Osteoblast (primary cell): ENCODE measurements around the gene PNLIPRP2. TPM values are rescaled to one million over a fixed set of nuclear protein-coding genes. Genes with fewer than 3 reads are reported as not detected.
A peak's percentile ranks its signal among the peaks of the same experiment; 100 is the strongest.

Source experiments
- DNase-seq: peaks from one replicate; pipeline ENCODE4 v3.0.0; 2011; ENCODE audit warnings: low spot score, mixed read lengths; ENCODE audit not compliant: insufficient read length; ENCODE audit errors: missing footprints
- H2AFZ ChIP-seq: 2 replicates; pipeline ENCODE4 v1.6.0; 2011; ENCODE audit warnings: mild to moderate bottlenecking, low read length
- H3K27ac ChIP-seq: 2 replicates; pipeline ENCODE4 v1.5.1; 2011; ENCODE audit warnings: mild to moderate bottlenecking, low read depth, low read length, moderate library complexity
- H3K27me3 ChIP-seq: 2 replicates; pipeline ENCODE4 v1.6.0; 2012; ENCODE audit warnings: mild to moderate bottlenecking, control low read depth, inconsistent platforms, low read length, moderate library complexity; ENCODE audit not compliant: insufficient read depth
- H3K36me3 ChIP-seq: 2 replicates; pipeline ENCODE4 v1.5.1; 2011; ENCODE audit warnings: mild to moderate bottlenecking, low read length, control low read depth, moderate library complexity; ENCODE audit not compliant: insufficient read depth
- H3K4me1 ChIP-seq: 2 replicates; pipeline ENCODE4 v1.5.1; 2011; ENCODE audit warnings: mild to moderate bottlenecking, low read length, control low read depth, moderate library complexity; ENCODE audit not compliant: insufficient read depth
- H3K4me2 ChIP-seq: 2 replicates; pipeline ENCODE4 v1.6.0; 2011; ENCODE audit warnings: mild to moderate bottlenecking, low read length; ENCODE audit not compliant: insufficient read depth
- H3K4me3 ChIP-seq: fragments of 200-600 bp; sonication (generic); 3 replicates; pipeline ENCODE4 v1.5.1; 2012; ENCODE audit warnings: mild to moderate bottlenecking, low read length, inconsistent platforms; ENCODE audit not compliant: insufficient read depth
- H3K79me2 ChIP-seq: 2 replicates; pipeline ENCODE4 v1.6.0; 2012; ENCODE audit warnings: mild to moderate bottlenecking, low read length, control low read depth, inconsistent platforms; ENCODE audit not compliant: insufficient read depth
- H3K9me3 ChIP-seq: 2 replicates; pipeline ENCODE4 v1.5.1; 2011; ENCODE audit warnings: low read depth, low read length, control low read depth
- H4K20me1 ChIP-seq: 2 replicates; pipeline ENCODE4 v1.6.0; 2012; ENCODE audit warnings: mild to moderate bottlenecking, low read length, control low read depth; ENCODE audit not compliant: insufficient read depth
- CTCF ChIP-seq: IDR thresholded peaks from 2 replicates; pipeline ENCODE4 v1.5.1; 2011; ENCODE audit warnings: mild to moderate bottlenecking, low read depth, low read length, moderate library complexity; ENCODE audit errors: extremely low read depth
- total RNA-seq: library from RNA; depleted of rRNA; stranded (reverse); fragments of >200 nt; gene quantifications from 2 replicates; pipeline ENCODE4 v1.2.3, GENCODE V29; 2012

The PNLIPRP2 gene
- total RNA-seq, 1 donor, result not detected

- H3K27ac ChIP-seq, result no peak overlapping the region
- H3K4me1 ChIP-seq, result peaks cover 14% of the 10 kb centered on the region
- no peak overlapping the region for H3K4me2 ChIP-seq
- H3K79me2 ChIP-seq, result no peaks in the 10 kb centered on the region
- H3K36me3 ChIP-seq, result no peaks in the 10 kb centered on the region
- H3K9me3 ChIP-seq, result no peaks in the 10 kb centered on the region
- no peak overlapping the region for H3K4me3 ChIP-seq
- H3K27me3 ChIP-seq, result peaks cover 5% of the 10 kb centered on the region
- no peak overlapping the region for H2AFZ ChIP-seq
- DNase-seq, result no peak
- no peaks in the 10 kb centered on the region for H4K20me1 ChIP-seq
- TF ChIP-seq CTCF, result no peak
Measured at GRCh38 chr10:116667484-116667883, 46.7 kb downstream of the PNLIPRP2 start.

- Histone ChIP-seq H3K4me2 (no peak overlapping the region), H2AFZ (no peak overlapping the region), H3K4me1 (peaks cover 14% of the 10 kb centered on the region), H4K20me1 (no peaks in the 10 kb centered on the region), H3K79me2 (no peaks in the 10 kb centered on the region), H3K27me3 (peaks cover 5% of the 10 kb centered on the region), H3K9me3 (no peaks in the 10 kb centered on the region), H3K36me3 (no peaks in the 10 kb centered on the region), H3K4me3 (no peak overlapping the region), H3K27ac (no peak overlapping the region)
- DNase-seq, result no peak
- no peak for TF ChIP-seq CTCF
Measured at GRCh38 chr10:116668018-116668417, 47.3 kb downstream of the PNLIPRP2 start.

- Histone ChIP-seq H3K9me3 (no peaks in the 10 kb centered on the region), H3K4me1 (peaks cover 14% of the 10 kb centered on the region), H3K27me3 (peaks cover 5% of the 10 kb centered on the region), H3K27ac (no peak overlapping the region), H2AFZ (no peak overlapping the region), H3K4me2 (no peak overlapping the region), H3K36me3 (no peaks in the 10 kb centered on the region), H3K4me3 (no peak overlapping the region), H4K20me1 (no peaks in the 10 kb centered on the region), H3K79me2 (no peaks in the 10 kb centered on the region)
- no peak for DNase-seq
- no peak for TF ChIP-seq CTCF
Measured at GRCh38 chr10:116668446-116668845, 47.7 kb downstream of the PNLIPRP2 start.

- Histone ChIP-seq H2AFZ (no peak overlapping the region), H3K79me2 (no peaks in the 10 kb centered on the region), H3K4me1 (peaks cover 14% of the 10 kb centered on the region), H3K27me3 (peaks cover 5% of the 10 kb centered on the region), H3K4me2 (no peak overlapping the region), H3K27ac (no peak overlapping the region), H3K4me3 (no peak overlapping the region), H4K20me1 (no peaks in the 10 kb centered on the region), H3K9me3 (no peaks in the 10 kb centered on the region), H3K36me3 (peaks cover 2% of the 10 kb centered on the region)
- peak; percentile 90 for DNase-seq
- TF ChIP-seq CTCF, result no peak
Measured at GRCh38 chr10:116669080-116669479, 48.3 kb downstream of the PNLIPRP2 start.
